Activated CD4-positive, alpha-beta T cell treated with anti-CD3 and anti-CD28 coated beads for 24 hours (primary cell): ENCODE data around the gene PGM2.
"Not testable (repeated sequence)": the region's sequence is repeated elsewhere in the genome, so short reads cannot be mapped to it uniquely, and the experiment has no call there.

ENCODE experiments used
- DNase-seq, 2 donors: peaks; one replicate each; pipeline ENCODE4 v3.0.0-alpha.2; 2020; ENCODE audit warnings: low read depth in 2 of 2

PGM2 gene

GRCh38 chr4:37816719-37817118 is 9.8 kb upstream of the PGM2 start:
- no peak for DNase-seq

GRCh38 chr4:37818752-37819151 is 7.7 kb upstream of the PGM2 start:
- no peak for DNase-seq

DNA sequence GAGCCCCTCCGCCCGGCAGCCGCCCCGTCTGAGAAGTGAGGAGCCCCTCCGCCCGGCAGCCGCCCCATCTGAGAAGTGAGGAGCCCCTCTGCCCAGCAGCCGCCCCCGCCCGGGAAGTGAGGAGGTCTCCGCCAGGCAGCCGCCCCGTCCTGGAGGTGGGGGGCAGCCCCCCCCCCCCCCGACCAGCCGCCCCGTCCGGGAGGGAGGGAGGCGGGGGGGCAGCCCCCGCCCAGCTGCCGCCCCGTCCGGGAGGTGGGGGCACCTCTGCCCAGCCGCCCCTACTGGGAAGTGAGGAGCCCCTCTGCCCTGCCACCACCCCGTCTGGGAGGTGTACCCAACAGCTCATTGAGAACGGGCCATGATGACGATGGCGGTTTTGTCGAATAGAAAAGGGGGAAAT is 6.0 kb upstream of the PGM2 start:
- DNase-seq, result not testable (repeated sequence)

DNA sequence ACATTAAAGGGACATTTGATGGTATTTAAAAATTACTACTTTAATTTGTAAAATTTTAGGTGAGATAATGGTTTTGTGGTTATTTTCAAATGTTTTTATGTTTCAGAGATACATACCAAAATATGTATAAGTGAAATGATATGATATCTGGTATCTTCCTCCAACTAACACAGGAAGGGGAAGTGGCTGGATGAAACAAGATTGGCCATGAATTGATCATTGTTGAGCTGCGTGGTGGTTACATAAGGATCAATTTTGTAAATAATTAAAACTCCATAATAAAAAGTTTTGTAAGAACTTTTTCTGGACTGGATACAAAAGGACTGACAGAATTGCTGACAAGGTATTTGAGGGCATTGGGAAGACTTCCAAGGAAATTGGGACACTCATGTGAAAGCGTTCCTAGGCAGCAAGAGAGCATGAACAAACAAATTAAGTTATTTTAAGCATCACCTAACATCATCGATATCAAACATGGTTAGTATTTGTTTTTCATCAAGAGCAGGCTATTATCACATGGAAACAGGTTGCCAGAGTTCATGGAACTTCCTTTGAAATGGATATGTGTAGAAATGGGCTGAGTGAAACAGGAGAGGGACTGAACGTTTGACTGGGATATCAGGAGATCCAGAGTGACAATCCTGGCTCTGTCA is 4.4 kb upstream of the PGM2 start:
- DNase-seq, result no peak

DNA sequence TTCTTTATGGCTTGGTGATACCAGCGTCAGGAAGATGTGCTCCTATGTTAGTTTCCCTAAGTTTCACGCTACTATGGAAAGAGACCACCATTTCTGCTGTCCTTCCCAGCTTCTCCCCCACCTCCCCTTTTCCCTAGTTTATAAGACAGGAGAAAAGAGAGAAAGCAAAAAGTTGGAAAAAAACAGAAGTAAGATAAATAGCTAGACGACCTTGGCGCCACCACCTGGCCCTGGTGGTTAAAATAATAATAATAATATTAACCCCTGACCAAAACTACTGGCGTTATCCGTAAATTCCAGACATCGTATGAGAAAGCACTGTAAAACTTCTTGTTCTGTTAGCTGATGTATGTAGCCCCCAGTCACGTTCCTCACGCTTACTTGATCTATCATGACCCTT is 985 bp upstream of the PGM2 start:
- not testable (repeated sequence) for DNase-seq

DNA sequence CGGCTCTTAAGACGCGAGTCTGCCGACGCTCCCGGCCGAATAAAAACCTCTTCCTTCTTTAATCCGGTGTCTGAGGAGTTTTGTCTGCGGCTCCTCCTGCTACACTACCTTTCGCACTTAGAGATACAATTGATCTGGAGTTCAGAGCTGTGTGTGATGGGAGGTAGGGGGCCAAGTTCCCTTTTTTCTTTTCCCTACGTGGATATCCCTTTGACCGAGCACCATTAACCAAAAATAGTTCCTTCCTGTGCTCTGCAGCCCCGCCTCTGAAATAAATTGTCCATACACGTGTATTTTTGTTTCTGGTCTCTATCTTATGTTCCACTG is 555 bp upstream of the PGM2 start:
- DNase-seq, result no peak

DNA sequence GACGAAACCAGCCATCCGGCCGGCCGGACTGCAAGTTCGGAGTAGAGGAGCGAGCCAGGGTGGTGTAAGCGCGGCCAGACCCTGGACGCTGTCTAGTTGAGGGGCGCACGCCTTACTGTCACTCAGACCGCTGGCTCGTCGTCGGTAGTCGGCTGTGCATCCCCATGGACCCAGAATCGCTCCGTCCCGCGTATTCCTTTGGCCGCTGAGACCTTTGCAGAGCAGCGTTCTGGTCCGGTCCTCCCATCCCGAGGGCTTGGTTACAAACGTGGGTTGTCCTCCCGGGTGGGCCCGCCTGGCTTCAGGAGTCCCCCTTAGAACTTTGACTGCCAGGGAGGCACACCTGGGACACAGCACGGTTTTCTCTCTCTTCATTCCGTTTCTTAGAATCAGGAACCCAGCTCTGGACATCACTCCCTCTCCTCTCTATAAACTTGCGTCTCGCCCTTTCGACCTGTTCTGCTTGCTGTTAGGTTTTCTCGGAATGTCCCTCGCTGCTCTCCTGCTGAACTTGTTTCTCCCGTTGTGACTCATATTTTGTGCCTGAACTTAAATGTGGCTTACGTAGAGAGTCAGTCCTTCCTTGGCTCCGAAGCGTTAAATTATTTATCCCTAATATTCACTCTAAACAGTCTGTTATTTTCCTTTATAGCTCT is 672 bp downstream of the PGM2 start:
- DNase-seq, result peak in 1 of 2 donors; percentile 9

- DNase-seq, result no peak
Measured at GRCh38 chr4:37827802-37828321, 1.4 kb downstream of the PGM2 start.

DNA sequence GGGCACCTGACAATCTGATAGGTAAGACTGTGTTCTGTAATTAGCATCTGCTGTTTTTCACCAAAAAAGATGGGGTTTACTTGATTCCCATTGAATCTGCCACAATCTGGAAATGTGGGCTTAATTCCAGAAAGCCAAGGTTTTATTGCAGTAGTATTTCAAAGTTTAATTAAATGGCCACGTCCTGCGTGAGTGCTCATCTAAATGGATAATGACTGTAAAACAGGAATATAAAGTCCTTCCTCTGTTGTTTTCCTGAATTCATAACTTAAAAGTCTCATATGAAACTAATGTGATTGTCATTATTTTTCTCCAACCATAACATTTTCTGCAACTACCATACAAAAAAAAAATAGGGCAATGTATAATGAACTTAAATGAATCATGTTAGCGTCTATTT is 2.4 kb downstream of the PGM2 start:
- DNase-seq, result no peak

DNA sequence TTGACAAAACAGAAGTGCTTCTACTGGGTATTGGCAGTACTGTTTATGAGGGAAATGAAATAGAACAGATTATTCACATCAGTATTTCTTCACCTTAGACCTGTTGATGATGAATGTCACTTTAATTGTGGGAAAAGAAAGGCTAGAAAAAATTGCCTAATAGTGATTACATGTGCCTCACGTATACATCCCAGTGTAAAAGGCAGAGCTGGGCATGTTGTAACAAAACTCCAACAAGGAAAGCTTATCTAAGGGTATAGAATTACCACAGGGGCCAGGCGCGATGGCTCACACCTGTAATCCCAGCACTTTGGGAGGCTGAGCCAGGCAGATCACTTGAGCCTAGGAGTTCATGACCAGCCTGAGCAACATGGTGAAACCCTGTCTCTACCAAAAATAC is 4.2 kb downstream of the PGM2 start:
- DNase-seq, result no peak

GRCh38 chr4:37835031-37835430 is 8.5 kb downstream of the PGM2 start:
- DNase-seq, result no peak

DNA sequence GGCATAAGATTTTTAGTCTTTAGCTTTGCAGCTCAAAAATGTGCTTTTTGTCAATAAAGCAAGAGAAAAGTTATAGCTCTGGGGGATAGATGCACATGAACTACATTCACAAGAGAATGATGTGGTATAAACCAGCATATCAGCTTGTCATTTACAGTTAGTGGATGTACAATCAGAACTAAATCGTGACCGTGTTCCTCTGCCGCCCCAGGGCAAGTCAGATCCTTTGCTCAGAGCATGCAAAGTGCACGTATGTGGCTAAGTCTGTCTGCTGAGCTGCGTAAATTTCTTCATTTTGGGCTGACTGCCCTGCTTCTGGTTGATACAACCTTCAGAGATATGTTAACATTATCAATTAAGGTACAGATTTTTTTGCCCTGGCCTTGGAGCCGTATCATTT is 9.3 kb downstream of the PGM2 start:
- DNase-seq, result no peak

- no peak for DNase-seq
Measured at GRCh38 chr4:37836274-37836673, 9.8 kb downstream of the PGM2 start.

DNA sequence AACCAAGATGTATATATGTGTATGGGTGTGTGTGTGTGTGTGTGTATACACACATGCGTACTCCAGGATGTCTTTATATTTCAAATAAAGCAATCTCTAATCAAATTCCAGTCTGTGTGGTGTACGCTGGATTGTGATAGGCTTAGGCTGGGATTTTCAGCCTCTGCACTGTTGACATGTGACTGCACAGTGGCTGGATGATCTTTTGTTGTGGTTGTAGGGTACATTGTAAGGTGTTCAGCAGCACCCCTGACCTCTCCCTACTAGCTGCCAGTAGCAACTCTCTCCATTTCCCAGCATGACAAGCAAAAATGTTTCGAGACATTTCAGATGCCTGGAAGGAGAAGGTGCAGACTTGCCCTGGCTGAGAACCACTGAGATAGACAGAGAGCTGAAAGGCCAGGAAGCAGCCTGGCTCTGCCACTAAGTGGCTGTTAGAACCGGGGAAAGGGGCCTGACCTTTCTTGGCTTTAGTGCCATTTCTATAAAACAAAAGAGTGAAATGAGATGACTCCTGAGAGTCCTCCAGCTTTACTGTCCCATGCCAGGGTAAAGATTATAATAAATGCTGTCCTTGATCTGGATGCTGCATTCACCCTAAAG is 10.5 kb downstream of the PGM2 start:
- DNase-seq, result no peak

DNA sequence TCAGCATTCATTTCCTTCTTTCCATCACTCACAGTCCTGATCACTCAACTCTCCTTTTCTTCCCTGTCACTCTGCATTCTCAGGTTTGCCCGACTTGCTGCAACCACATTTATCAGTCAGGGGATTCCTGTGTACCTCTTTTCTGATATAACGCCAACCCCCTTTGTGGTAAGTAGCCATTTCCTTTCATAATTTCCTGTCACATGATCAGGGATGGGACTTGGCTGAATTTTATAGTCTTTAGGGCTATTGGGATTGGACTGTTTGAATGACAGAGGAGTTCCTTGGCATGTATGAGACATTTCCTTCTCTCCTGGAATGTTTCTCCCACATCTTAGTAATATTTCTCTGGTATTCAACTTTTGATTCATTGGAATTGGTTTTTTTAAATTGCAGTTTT is 11.0 kb downstream of the PGM2 start:
- no peak for DNase-seq

DNA sequence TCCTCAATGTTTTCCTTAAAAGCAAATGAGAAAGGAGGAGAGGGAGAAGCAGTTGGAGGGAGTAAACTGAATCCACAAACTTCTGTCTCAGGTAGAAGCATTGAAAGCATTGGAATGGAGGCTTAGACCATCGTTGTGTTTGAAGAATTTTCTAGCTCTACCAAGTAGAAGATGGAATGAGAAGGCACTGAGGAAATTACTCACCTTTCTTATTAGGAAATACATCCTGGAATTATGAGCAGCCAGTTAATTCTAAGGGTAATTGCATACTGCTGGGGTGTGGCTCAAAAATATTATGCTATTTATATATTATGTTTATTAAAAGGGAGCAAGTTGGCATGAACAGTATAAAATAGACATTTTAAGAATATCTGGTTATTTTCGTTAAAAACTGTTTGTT is 12.9 kb downstream of the PGM2 start:
- no peak for DNase-seq

- no peak for DNase-seq
Measured at GRCh38 chr4:37844204-37844603, 17.7 kb downstream of the PGM2 start.

DNA sequence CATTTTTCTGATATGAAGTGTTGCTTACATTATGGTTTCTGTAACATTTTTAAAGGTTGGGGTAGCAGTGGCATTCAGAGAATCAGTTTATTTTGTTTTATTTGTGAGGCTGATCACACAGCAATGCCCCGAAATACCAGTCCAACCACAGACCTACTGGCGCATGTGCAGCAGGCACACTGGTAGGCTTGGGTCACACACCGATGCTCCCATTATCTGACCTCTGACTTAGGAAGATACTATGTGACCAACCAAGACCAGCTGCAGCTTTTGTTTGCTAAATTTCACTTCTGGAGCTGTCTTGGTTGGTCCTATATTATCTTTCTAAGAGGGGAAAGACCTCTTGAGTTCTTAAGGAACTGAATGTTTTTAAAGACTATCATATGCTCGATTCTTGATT is 18.7 kb downstream of the PGM2 start:
- no peak for DNase-seq

GRCh38 chr4:37847311-37847884 is 20.9 kb downstream of the PGM2 start:
- no peak for DNase-seq

DNA sequence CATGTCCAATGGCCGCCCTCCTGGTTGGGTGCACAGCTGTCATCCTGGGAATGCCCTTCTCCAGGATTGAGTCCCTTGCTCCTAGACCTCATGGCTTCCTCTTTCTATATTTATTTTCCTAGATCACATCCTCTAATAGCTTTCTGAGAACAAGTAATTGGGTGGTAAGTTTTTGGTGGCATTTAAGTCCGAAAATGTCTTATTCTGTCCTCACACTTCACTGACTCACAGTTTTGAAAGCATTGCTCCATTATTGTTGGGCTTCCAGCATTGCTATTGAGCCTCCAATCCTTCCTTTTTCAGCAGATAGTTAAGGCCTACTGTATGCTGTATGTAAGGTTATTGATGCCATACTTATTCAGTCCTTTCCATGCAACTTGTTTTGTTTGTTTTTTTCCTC is 25.9 kb downstream of the PGM2 start:
- DNase-seq, result no peak

GRCh38 chr4:37858112-37858511 is 31.6 kb downstream of the PGM2 start:
- no peak for DNase-seq

DNA sequence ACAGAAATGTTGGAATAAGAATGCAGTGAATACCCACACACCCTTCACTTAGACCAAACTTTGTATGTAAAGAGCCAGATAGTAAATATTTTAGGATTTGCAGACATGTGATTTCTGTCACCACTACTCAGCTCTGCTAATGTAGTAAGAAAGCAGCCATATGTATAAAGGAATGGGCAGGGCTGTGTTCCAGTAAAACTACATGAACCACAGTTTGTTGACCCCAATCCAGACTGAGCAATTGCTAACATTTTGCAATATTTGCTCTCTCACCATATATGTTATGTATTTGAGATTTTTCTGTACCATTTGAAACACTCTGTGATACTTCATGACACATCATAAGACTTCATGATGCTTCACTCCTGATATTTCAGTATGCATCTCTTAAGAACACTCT is 32.4 kb downstream of the PGM2 start:
- no peak for DNase-seq

GRCh38 chr4:37860266-37860665 is 33.8 kb downstream of the PGM2 start:
- DNase-seq, result no peak
